ENCODE results near the gene ALAS1. TPM values are rescaled to one million over a fixed set of nuclear protein-coding genes. Genes with fewer than 3 reads are reported as not detected.

Gene ALAS1
- total RNA-seq, 1 experiment from 2014 or later = 58.6 TPM

- H3K27ac ChIP-seq (ENCODE audit: low read depth, low read length, poor library complexity, severe bottlenecking) = no peak overlapping the region
- CTCF ChIA-PET = interaction anchor here (0.6 kb wide), 1 partner anchor 120 kb away, joined by 3 read pairs; no protein-coding TSS in a partner anchor
These were observed 21.1 kb downstream of the ALAS1 start for GRCh38 chr3:52218937-52219650.

GRCh38 chr3:52220380-52221026 is 22.5 kb downstream of the ALAS1 start:
- Histone ChIP-seq H3K27me3 (replicated peaks; ENCODE audit: insufficient read depth, low read depth, low read length, poor library complexity) (no peaks in the 10 kb centered on the region), H3K9me3 (ENCODE audit: low read depth, low read length, poor library complexity, severe bottlenecking) (no peaks in the 10 kb centered on the region), H3K27ac (ENCODE audit: low read depth, low read length, poor library complexity, severe bottlenecking) (no peak overlapping the region), H3K4me1 (ENCODE audit: insufficient read depth, low read length, poor library complexity, severe bottlenecking) (no peaks in the 10 kb centered on the region), H3K4me3 (ENCODE audit: low read depth, low read length, poor library complexity, severe bottlenecking) (no peak overlapping the region), H3K36me3 (ENCODE audit: insufficient read depth, low read length, poor library complexity, severe bottlenecking) (no peaks in the 10 kb centered on the region)
- DNase-seq (ENCODE audit: low spot score) = peak; percentile 71
- ChIA-PET POLR2A (ENCODE audit: low non-redundant PET) (no interaction called here), CTCF (interaction anchor here (0.7 to 1.7 kb wide), 6 partner anchors 9 to 119 kb away, joined by 3 to 13 read pairs (median 4); partner anchors contain the start of gene TWF2)
- intact Hi-C loops (cut with micrococcal nuclease; ENCODE audit: unreplicated experiment) = loop anchor here (1.0 to 5.0 kb wide), 2 partner anchors 119 to 227 kb away; partner anchors contain the start of gene SEMA3G
- BruUV-seq (replicated peaks) = no TSS peak
- TF ChIP-seq EZH2 (IDR thresholded peaks at IDR 0.05; ENCODE audit: borderline replicate concordance, low read depth, low read length, poor library complexity, severe bottlenecking) (no peak), CTCF (conservative IDR thresholded peaks at IDR 0.05; ENCODE audit: low read depth, low read length) (peak; percentile 72)

More at GRCh38 chr3:52218937-52219650, 21.1 kb downstream of the ALAS1 start:
- Histone ChIP-seq H3K9me3 (ENCODE audit: low read depth, low read length, poor library complexity, severe bottlenecking) (no peaks in the 10 kb centered on the region), H3K4me3 (ENCODE audit: low read depth, low read length, poor library complexity, severe bottlenecking) (no peak overlapping the region), H3K4me1 (ENCODE audit: insufficient read depth, low read length, poor library complexity, severe bottlenecking) (no peaks in the 10 kb centered on the region), H3K36me3 (ENCODE audit: insufficient read depth, low read length, poor library complexity, severe bottlenecking) (no peaks in the 10 kb centered on the region), H3K27me3 (replicated peaks; ENCODE audit: insufficient read depth, low read depth, low read length, poor library complexity) (no peaks in the 10 kb centered on the region)
- intact Hi-C loops (cut with micrococcal nuclease; ENCODE audit: unreplicated experiment) = no loop called here
- DNase-seq (ENCODE audit: low spot score) = no peak
- POLR2A ChIA-PET (ENCODE audit: low non-redundant PET) = no interaction called here
- TF ChIP-seq CTCF (conservative IDR thresholded peaks at IDR 0.05; ENCODE audit: low read depth, low read length) = no peak
- BruUV-seq (replicated peaks) = no TSS peak

GRCh38 chr3:52221141-52221562 is 23.2 kb downstream of the ALAS1 start:
- Histone ChIP-seq H3K36me3 (ENCODE audit: insufficient read depth, low read length, poor library complexity, severe bottlenecking) (no peaks in the 10 kb centered on the region), H3K9me3 (ENCODE audit: low read depth, low read length, poor library complexity, severe bottlenecking) (no peaks in the 10 kb centered on the region), H3K27me3 (replicated peaks; ENCODE audit: insufficient read depth, low read depth, low read length, poor library complexity) (no peaks in the 10 kb centered on the region), H3K27ac (ENCODE audit: low read depth, low read length, poor library complexity, severe bottlenecking) (no peak overlapping the region), H3K4me3 (ENCODE audit: low read depth, low read length, poor library complexity, severe bottlenecking) (no peak overlapping the region), H3K4me1 (ENCODE audit: insufficient read depth, low read length, poor library complexity, severe bottlenecking) (no peaks in the 10 kb centered on the region)
- ChIA-PET POLR2A (ENCODE audit: low non-redundant PET) (no interaction called here), CTCF (interaction anchor here (0.7 to 1.7 kb wide), 6 partner anchors 9 to 118 kb away, joined by 3 to 13 read pairs (median 4); partner anchors contain the start of gene TWF2)
- no peak for DNase-seq (ENCODE audit: low spot score)
- BruUV-seq (replicated peaks) = no TSS peak
- TF ChIP-seq EZH2 (IDR thresholded peaks at IDR 0.05; ENCODE audit: borderline replicate concordance, low read depth, low read length, poor library complexity, severe bottlenecking) (no peak), CTCF (conservative IDR thresholded peaks at IDR 0.05; ENCODE audit: low read depth, low read length) (no peak)
- intact Hi-C loops (cut with micrococcal nuclease; ENCODE audit: unreplicated experiment) = loop anchor here (5.0 kb wide), 1 partner anchor 226 kb away; the partner anchor contains the start of gene SEMA3G

All from A673 (cell line).